Mesenteric fat pad (tissue), 1 donor: ENCODE results near the gene HTR1A. TPM values are rescaled to one million over a fixed set of nuclear protein-coding genes. Genes with fewer than 3 reads are reported as not detected.

Experiments
- DNase-seq: peaks from one replicate; pipeline ENCODE4 v3.0.0-alpha.2; 2020; ENCODE audit warnings: low spot score
- long read RNA-seq: library from polyadenylated mRNA; unstranded; transcript quantifications from one replicate; pipeline ENCODE4 v2.0.0, GENCODE V29; 2020
- total RNA-seq: library from RNA; stranded (reverse); fragmentation: NEBNext Ultra II Directional; extraction: Animal tissue kit (Norgen Biotek cat#: 25700); gene quantifications from one replicate; pipeline ENCODE4 v1.2.1, GENCODE V29; 2021
- donor health status: DM: yes; HTN: yes; CAD: no.

Gene HTR1A
- total RNA-seq, result not detected
- long read RNA-seq, result 0 reads

DNA sequence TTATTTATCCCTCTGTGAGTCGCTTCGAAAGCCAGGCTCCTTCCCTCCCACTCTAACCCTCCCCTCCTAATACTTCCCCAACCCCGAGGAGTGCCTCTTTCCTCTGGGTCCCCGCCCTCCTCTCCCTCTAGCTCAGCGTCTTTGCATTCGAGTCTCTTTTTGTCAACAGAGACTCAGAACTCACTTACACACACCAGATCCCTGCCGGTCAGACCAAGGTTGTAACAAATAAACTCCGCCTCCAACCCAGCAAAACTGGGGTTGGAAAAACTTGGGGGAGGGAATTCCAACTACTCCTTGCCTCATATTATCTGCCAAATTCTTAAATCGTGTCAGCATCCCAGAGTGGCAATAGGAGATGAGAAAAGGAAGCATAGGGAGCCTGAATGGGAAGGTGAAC lies at the start of gene HTR1A:
HTR1A (minus strand) TSS at position 167 of the 400 bp plus-strand sequence. CDS start 726 bp downstream, outside the sequence.
- DNase-seq, result no peak

GRCh38 chr5:64003966-64004365 lies 41.7 kb upstream of the HTR1A start:
- no peak for DNase-seq

DNA sequence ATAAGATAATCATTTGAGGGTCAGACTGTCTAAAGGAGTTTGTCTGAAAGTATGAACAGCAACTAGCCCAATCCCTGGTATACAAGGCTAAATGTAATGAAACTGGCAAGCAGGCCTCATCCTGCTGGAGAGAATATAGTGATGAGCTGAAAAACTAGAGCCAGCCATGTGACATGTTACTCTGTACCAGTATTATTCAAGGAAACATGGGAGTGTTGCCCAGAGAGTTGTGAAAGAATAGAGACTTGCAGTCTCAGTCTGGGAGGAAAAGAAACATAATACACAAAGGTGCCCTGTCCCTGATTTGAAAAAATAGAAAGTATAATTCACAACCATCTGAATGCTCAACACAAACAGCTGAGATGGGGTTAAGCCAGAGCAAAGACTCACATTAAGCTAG lies 37.9 kb upstream of the HTR1A start:
- no peak for DNase-seq

- DNase-seq, result no peak
These were observed 24.8 kb upstream of the HTR1A start for GRCh38 chr5:63987053-63987452.

DNA sequence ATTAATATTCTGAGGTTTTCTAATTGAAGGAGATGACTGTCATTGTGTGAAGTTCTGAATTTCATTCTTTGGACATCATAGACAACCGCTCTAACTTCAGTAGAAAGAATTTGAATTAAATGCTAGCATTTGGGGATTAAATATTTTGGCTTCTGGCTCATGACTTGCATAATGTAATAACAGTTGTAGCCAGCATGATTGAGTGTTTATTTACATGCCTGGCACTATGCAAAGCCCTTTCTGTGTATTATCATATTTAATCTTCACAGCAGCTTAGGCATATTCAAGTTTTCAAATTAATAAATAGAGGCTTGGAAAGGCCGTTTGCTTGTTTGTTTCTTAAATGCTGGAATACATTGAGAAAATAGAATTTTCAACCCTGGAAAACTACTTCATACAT lies 19.6 kb upstream of the HTR1A start:
- DNase-seq, result no peak

GRCh38 chr5:63963926-63964325 lies 1.7 kb upstream of the HTR1A start:
- no peak for DNase-seq

DNA sequence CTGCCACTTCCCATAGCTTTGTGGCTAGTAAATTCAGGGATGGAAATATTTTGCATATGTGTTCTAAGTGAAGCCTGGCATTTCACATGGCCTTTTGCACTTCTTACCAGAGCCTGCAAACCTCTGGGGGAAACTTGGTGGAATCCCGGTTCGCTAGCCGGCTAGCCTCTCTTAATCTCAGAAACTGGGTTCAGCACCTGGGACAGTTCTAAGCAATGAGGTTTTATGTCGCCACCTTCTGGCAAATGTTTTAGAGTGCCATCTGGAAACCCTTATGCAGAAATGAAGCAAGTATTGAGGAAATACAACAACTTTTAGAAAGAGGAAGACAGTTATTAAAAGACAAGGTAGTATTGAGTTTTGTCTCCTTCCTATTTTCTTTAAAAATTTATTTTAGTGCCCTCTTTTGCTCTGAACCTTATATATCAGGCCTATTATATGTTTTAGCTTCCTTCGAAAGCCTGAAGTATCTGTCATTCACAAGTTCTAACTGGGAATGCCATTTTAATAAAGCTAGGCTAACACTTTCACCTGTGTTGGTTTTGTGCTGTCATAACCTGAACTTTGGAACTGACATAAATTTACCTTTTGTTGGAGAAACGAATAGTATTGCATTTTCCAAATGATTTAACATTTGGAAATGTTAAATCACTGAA lies 963 bp upstream of the HTR1A start:
- DNase-seq, result no peak

GRCh38 chr5:63961598-63962161 lies 565 bp downstream of the HTR1A start:
- DNase-seq, result no peak

DNA sequence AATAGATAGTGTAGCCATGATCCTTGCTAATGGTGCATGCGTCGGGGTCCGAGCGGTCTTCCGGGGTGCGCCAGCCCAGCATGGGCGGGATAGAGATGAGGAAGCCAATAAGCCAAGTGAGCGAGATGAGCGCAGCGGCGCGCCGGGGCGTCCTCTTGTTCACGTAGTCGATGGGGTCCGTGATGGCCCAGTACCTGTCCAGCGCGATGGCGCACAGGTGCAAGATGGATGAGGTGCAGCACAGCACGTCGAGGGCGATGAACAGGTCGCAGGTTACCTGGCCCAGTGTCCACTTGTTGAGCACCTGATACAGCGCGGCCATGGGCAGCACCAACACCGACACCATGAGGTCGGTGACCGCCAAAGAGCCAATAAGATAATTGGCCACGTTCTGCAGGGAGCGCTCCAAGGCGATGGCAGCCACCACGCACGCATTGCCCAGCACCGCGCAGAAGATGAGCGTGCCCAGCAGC lies 1.1 kb downstream of the HTR1A start:
- no peak for DNase-seq

DNA sequence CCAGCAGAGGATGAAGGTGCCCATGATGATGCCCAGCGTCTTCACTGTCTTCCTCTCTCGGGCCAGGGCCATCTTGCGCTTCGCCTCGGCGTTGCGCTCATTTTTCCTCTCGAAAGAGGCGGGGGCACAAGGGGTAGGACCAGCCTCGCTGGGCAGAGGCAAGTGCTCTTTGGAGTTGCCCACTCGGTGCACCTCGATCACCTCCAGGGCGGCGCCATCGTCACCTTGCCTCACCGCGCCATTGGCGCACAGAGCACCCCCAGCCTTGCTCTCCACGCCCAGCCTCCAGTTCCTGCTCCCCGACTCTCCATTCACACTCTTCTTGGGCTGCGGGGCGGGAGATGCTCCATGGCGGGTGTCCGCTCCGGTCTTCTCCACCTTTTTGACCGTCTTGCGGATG lies 1.6 kb downstream of the HTR1A start:
- DNase-seq, result no peak

DNA sequence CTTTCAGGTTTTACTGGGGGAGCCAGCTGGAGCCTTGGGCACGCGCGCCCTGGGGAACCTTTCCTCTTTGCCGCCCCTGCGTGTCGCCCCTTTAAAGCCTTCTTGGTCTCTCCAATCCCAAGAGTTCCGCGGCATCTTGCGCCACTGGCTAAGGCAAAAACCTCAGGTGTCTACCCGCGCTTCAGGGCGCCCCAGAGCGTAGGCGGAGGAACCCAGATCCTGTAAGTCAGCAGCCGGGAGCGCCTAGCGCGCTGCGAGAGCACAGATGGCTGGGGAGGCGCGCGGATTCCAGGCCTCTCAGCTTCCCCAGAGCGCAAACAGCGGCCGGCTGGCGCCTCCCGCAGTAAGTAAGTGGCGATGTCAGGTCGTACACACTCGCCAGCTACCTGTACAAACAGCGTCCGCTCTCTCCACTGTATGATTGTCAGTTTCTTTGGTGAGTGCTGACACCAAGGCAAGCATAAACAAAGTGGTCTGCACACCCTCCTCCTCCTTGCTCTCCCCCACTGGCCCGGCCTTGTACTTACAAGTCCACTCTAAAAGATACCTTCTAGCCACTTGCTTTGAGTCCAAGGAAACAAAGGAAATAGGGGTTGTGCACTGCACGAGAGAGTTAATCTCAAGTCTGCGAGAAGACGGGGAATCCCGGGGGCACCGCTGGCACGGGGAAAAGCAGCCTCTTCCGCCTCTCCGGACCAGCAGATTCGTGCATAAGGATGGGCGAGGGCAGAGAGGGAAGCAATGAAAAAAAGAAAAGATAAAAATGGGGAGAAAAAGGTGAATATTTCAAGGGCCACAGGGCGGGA lies 2.9 kb downstream of the HTR1A start:
- no peak for DNase-seq

DNA sequence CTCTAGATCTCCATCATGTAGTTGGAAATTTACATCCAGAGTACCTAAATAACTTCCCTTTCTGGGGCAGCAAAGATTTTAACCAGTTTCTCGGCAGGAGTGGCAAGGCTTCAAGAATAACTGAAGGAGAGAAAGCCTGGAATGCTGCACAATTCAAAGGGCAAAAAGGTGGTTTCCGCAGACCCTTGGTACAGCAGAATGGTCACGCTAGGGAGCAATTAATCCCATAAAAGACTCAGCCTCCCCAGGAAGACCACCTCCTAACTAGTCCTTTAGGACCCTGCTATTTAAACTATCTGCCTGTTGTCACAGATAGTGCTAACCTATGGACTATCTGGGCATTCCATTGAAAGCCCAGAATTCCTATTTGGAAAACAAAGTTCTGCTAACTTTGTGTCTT lies 3.6 kb downstream of the HTR1A start:
- DNase-seq, result no peak

DNA sequence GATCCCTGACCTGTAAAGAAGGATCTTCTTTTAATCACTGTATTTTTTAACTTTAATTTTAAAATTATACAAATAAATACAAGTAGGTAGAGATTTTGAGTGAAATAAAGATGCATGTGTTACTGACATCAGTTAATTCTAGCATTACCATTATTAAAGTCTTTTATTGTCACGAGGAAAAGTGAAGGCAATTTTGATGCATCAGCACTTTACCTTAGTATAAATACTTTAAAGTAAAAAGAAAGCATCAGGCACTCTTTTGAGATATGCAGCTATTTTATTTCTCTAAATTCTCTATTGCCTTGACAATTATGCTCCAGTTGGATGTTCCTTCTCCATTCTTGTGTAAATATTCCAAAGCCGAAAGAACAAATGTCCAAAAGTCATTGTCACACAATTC lies 4.6 kb downstream of the HTR1A start:
- no peak for DNase-seq

DNA sequence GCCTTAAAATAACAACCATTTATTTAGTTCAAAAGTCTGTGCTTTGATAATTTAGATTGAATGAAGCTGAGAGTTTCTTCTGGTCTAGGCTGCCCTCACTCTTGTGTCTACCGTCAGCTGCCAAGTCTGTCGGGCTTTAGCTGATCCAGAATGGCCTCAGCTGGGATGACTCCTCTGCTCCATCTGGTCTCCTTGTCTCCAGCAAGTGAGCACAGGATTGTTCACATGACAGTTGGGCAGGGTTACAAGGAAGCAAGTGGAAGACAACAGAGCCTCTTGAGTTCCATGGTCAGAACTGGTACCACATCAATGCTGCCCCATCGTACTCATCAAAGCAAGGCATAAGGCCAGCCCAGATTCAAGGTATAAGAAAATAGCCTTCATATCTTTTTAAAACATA lies 9.0 kb downstream of the HTR1A start:
- no peak for DNase-seq

DNA sequence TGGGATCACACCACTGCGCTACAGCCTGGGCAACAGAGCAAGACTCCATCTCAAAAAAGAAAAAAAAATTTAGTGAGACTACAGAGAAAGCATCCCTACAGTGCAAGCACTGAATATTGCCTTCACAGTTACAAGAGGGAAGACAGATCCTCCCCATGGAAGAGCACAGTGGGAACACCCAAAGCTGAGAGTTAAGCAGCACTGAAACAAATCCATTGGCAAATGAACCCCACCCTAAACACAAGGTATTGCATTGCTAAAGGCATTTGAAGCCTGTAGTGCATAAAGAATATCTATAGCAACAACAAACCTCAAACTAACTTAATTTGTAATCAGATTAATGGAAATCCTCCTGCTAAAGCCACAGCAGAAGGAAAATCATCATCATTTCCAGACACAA lies 27.1 kb downstream of the HTR1A start:
- no peak for DNase-seq

DNA sequence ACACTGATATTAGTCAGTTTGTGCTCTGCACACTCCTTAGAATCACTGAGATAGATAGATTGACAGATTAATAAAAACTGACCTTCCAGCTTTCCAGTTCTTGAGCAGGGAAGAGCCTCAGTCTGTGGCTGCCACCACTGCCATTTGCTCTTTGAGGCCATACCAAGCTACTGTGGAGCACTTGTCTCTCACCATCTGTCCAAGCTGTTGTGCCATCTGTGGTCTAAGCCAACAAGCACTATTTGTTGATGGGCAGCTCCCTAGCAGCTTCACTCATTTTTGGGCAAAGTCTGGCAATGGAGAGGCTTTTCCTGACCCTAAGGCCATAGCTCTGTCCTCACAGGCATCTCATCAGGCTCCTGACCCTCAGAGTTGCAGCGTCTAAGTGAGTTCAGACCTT lies 30.4 kb downstream of the HTR1A start:
- DNase-seq, result no peak

DNA sequence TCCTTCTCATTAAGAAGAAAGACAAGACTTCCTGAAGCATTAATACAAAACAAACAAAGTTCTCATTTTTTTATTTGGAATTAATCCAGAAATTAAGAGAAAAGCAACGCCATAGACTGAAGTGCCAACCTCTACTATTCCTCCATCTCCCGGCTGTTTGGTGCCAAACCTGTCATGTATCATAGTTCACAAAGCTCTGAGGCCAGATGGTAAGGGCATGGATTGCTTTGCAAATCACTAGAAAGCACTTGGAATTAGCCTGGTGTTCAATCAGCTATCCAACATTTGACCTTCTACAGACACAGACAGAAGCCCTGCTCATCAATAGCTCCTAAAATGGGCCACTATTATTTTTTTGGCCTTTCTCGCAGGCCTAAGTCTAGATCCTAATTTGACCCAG lies 33.8 kb downstream of the HTR1A start:
- no peak for DNase-seq

DNA sequence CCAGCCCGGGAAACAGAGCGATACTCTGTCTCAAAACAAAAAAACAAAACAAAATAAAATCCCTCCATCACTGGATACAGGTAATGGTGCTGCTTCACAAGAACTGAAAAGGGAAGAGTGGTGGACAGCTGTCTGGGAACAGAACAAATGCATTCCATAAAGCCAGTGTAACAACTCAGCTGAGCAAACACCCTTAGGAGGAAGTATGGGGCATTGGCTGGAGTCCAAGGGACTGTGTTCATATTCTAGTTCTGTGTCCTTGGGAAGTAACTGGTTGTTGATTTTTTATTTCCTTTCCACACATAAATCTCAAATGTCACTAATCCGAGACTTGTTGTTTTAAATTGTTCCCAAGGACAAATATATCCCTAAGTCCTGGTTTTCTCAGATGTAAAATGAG lies 38.3 kb downstream of the HTR1A start:
- DNase-seq, result no peak

GRCh38 chr5:63919763-63920478 lies 42.3 kb downstream of the HTR1A start:
- no peak for DNase-seq

DNA sequence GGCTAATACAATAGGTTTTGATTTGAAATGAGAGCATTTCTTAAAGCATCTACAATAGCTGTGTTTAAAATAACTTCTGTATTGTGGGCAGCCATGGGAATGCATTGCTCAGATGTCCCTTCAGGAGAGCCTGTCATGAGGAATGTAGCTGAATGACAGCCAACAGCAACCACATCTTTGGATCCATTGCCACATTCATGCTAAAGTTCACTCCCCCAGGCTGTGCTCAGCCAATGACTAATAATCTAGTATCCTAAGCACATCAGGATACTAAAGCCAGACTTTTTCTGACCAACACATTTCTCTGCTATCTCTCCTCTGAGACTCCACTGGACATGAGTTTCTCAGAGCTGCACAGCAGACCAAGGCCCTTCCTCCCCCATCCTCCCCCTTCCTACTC lies 45.5 kb downstream of the HTR1A start:
- no peak for DNase-seq

DNA sequence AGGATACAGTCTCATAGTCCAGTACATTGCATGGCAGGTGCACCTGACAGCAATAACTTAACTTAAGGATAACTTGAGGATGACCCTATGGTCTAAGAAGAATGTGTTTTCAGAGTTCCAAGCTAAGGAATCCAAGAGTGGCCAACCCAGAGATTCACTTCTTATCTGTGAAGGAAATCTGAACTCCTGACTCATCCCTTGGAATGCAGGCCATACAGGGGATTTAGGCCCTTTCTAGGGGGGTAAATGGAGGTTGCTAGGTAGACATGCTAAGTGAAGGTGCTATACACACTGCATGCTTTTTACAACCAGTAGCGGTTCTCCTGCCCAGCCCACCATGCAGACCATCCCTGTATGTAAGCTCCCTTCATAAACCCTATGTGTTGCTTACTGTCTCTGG lies 50.4 kb downstream of the HTR1A start:
- DNase-seq, result no peak
